GM12865 (cell line): Measurements from ENCODE around the gene ACAP1.

Source experiments
- DNase-seq: peaks from one replicate; pipeline ENCODE4 v3.0.0; 2010; ENCODE audit warnings: low read depth
- H3K4me3 ChIP-seq: 2 replicates; pipeline ENCODE4 v1.5.1; 2011; ENCODE audit warnings: mild to moderate bottlenecking, low read depth, low read length, control low read depth
- CTCF ChIP-seq: IDR thresholded peaks from 2 replicates; pipeline ENCODE4 v1.5.1; 2011; ENCODE audit warnings: low read length, control low read depth, low read depth, inconsistent platforms; ENCODE audit not compliant: insufficient read depth; ENCODE audit errors: missing control alignments

ACAP1 gene

DNA sequence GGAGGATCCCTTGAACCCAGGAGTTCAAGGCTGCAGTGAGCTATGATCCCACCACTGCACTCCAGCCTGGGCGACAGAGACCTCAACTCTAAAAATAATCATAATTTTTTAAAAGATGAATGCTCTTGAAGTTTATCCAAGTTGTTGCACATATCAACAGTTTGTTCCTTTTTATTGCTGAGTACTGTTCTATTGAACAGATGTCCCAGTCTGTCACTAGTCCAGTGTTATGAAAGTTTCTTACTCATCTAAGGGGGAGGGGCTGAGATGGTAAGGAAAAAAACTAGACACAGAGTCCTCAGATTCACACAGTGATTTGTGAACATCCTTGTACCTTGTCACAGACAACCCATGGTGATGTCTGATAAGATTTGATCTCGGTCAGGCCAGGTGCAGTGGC is 3.9 kb downstream of the ACAP1 start:
- TF ChIP-seq CTCF, result no peak
- no peak for DNase-seq
- no peak overlapping the region for H3K4me3 ChIP-seq

DNA sequence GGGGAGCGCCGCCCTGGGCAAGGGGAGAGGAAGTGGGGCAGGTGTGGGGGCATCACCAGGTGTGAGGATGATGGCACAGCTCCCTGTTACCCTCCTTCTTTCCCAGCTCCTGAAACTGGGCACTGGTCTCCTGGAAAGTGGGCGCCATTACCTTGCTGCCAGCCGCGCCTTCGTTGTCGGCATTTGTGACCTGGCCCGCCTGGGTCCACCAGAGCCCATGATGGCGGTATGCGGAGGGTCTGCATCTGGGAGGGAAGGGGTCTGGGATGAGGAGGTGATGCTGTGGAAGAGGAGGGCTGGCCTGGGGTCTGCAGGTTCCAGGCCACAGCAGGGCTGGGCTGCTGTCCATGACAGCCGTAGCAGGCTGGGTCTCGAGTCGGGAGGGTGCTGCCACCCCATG is 5.5 kb downstream of the ACAP1 start:
- DNase-seq, result no peak
- H3K4me3 ChIP-seq, result no peak overlapping the region
- TF ChIP-seq CTCF, result no peak

- no peak for TF ChIP-seq CTCF
- no peak overlapping the region for H3K4me3 ChIP-seq
- no peak for DNase-seq
Measured at GRCh38 chr17:7343250-7343649, 6.9 kb downstream of the ACAP1 start.

- no peak overlapping the region for H3K4me3 ChIP-seq
- no peak for DNase-seq
- TF ChIP-seq CTCF, result no peak
Measured at GRCh38 chr17:7346761-7347614, 10.7 kb downstream of the ACAP1 start.

- H3K4me3 ChIP-seq, result no peak overlapping the region
- DNase-seq, result no peak
- TF ChIP-seq CTCF, result no peak
Measured at GRCh38 chr17:7347630-7348477, 11.5 kb downstream of the ACAP1 start.

- no peak for DNase-seq
- no peak for TF ChIP-seq CTCF
- H3K4me3 ChIP-seq, result no peak overlapping the region
Measured at GRCh38 chr17:7348478-7349242, 12.3 kb downstream of the ACAP1 start.
